Urothelium cell line (cell line): Measurements from ENCODE around the gene EXOC4.
"Not testable (repeated sequence)": the region's sequence is repeated elsewhere in the genome, so short reads cannot be mapped to it uniquely, and the experiment has no call there.

Source experiments
- DNase-seq: peaks from one replicate; pipeline ENCODE4 v3.0.0; 2011; ENCODE audit warnings: low spot score, mixed read lengths
- FAIRE-seq: peaks from 2 replicates; lab custom pipeline; 2011; peaks lifted over from hg19 to GRCh38; lab: Jason Lieb, UNC

Gene EXOC4

DNA sequence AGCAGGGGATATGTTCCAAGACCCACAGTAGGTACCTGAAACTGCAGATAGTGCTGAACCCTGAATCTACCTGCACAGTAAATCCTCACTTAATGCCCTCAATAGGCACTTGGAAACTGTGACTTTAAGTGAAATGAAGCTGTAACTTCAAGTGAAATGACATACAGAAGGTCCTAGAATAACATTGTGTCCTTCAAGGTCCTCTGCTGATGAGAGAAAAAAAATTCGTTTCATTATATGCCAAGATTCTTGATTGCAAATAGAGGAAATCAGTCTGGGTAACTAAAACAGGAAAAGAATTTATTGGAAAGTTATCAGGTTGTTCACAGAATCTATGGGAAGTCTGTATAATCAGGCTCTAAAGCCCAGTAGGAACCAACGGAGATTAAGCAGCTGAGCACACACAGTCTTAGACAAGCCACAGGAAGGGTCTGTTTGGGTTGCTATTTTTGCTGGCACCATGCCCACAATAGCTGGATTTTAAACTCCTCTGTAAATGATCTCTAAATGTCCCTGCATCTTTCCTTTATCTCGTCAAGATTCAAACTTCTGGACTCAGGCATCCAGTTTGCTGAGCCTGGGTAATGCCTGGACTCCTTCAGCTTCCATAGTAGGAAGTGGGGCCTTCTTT, 57.5 kb downstream of the EXOC4 start:
- DNase-seq: no peak

GRCh38 chr7:133313575-133313974, 60.7 kb downstream of the EXOC4 start:
- DNase-seq (no peak), FAIRE-seq (no peak)

More for the DNA sequence above, 57.5 kb downstream of the EXOC4 start:
- no peak for FAIRE-seq

- DNase-seq (no peak), FAIRE-seq (no peak)
These were observed 61.2 kb downstream of the EXOC4 start for GRCh38 chr7:133314084-133314483.

DNA sequence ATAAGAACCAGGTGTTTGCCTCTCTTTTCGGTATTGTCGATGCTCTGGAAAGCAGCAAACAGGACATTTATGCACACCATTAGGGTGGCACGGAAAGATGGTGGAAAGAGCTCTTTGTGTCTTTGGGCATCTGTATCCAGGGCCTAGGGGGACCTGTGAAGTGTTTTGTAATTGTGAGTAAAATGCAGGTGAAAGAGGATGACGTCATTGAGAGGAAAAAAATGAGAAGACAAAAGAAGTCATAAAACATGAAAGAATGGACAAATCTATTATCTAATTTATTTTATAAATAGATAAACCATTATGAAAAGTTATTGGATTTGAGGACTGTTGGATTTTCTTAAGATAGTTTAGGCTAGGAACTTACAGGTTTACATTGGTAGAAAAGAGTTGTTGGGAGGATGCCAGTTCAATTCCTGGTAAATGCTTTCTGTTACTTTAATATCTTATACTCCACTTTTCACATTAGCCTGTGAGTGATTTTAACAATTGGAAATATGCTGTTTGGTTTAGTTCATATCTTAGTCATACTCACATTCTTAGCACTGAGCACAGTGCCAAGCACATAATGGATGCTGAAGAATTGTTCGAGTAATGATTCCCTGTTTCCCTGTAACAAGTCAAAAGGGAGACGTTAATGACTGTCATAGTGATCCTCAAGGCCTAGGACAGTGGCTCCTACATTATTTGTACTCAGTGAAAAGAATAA, 62.6 kb downstream of the EXOC4 start:
- no peak for DNase-seq
- FAIRE-seq: no peak

DNA sequence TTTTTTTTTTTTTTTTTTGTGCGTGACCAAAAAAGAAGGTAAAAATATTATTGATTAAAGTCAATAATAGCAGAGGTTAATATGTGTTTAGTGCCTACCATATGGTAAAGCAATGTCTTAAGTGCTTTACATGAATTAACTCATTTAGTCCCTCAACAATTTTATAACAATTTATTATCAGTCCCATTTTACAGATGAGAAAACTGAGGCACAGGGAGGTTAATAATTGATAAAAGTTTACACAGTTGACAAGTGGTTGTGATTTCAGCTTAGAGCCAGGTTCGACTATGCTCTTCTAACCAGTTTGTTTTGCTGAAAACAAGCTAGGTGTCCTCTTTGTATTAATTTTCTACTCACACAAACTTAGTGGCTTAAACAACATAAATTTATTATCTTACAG, 67.0 kb downstream of the EXOC4 start:
- DNase-seq (no peak), FAIRE-seq (no peak)

DNA sequence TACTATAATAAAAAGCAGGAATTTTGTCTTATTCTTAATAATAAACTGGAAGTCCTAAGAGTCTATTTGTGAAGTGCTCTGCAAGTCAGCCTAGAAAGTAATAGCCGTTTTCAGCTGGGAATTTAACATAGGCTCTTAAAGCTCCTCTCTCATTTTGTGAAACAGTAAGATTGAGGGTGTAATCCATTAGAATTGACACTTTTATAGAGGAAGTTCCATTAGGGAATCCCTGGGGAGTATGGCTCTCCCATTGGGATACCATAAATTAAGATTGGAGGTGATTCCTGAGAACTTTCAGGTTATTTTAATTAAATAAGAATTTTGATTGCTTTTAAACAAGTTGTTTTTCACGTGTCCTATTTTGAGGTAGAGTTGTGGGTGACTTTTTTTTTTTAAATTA, 68.0 kb downstream of the EXOC4 start:
- no peak for DNase-seq
- no peak for FAIRE-seq

- DNase-seq, FAIRE-seq: not testable (repeated sequence)
These were observed 68.5 kb downstream of the EXOC4 start for GRCh38 chr7:133321366-133321765.

- not testable (repeated sequence) for FAIRE-seq, DNase-seq
These were observed 73.9 kb downstream of the EXOC4 start for GRCh38 chr7:133326745-133327144.

- FAIRE-seq, DNase-seq: not testable (repeated sequence)
These were observed 75.1 kb downstream of the EXOC4 start for GRCh38 chr7:133328021-133328420.

DNA sequence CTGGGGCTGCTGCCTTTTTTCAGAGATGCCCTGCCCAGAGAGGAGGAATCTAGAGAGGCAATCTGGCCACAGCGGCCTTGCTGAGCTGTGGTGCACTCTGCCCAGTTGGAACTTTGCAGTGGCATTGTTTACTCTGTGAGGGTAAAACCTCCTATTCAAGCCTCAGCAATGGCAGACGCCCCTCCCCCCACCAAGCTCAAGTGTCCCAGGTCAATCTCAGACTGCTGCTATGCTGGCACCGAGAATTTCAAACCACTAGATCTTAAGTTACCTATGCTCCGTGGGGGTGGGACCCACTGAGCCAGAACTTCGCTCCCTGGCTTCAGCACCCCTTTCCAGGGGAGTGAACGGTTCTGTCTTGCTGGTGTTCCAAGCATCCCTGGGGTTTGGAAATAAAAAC, 77.2 kb downstream of the EXOC4 start:
- no peak for FAIRE-seq

GRCh38 chr7:133331861-133332260, 79.0 kb downstream of the EXOC4 start:
- FAIRE-seq: no peak

More for the DNA sequence above, 77.2 kb downstream of the EXOC4 start:
- DNase-seq: no peak

DNA sequence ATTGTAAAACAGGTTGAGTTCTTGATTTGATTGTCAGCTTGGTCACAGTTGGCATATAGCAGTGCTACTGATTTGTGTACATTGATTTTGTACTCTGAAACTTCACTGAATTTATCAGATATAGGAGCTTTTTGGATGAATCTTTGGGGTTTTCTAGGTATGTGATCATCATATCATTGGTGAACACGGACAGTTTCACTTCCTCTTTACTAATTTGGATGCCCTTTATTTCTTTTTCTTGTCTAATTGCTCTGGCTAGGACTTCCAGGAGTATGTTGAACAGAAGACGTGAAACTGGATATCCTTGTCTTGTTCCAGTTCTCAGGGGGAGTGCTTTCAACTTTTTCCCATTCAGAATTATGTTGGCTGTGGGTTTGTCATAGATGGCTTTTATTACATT, 86.9 kb downstream of the EXOC4 start:
- DNase-seq: no peak
- FAIRE-seq: no peak

More at GRCh38 chr7:133331861-133332260, 79.0 kb downstream of the EXOC4 start:
- no peak for DNase-seq

DNA sequence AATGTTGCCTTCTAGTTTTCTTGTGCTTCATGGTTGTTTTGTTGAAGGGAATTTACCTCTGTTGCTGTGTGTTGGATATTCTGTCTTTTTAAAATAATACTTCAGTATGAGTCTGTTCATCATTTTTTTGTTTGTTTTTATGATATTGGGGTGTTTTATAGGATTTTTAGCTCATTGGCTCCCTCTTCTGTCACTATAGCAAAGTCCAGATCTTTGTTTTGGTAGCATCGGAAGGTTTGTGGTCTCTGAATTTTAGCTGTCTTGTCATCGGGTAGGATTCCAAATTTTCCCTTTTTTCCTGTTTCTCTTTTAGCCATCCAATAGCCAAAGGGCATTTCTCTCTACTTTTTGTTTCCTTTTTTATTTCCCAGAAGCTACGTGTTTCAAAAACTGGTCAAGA, 91.4 kb downstream of the EXOC4 start:
- peak; percentile 1 for DNase-seq
- FAIRE-seq: no peak

- FAIRE-seq (no peak), DNase-seq (no peak)
These were observed 93.0 kb downstream of the EXOC4 start for GRCh38 chr7:133345690-133346421.

- FAIRE-seq (no peak), DNase-seq (no peak)
These were observed 95.4 kb downstream of the EXOC4 start for GRCh38 chr7:133348250-133348649.

DNA sequence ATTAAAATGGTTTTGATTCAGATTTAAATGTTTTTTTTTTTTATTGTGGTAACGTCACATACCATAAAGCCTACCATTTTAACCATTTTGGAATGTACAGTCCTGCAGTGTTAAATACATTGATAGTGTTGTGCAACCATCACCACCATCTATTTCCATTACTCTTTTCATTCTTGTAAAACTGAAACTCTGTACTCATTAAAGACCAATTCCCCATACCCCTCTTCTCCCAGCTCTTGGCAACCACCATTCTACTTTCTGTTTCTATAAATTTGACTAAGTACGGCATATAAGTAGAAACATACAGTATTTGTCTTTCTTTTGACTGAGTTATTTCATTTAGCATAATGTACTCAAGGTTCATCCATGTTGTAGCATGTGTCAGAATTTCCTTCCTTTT, 96.2 kb downstream of the EXOC4 start:
- DNase-seq: no peak
- FAIRE-seq: no peak

- DNase-seq: no peak
- FAIRE-seq: no peak
These were observed 99.6 kb downstream of the EXOC4 start for GRCh38 chr7:133352430-133352829.

GRCh38 chr7:133353775-133354174, 100.9 kb downstream of the EXOC4 start:
- no peak for FAIRE-seq
- no peak for DNase-seq

DNA sequence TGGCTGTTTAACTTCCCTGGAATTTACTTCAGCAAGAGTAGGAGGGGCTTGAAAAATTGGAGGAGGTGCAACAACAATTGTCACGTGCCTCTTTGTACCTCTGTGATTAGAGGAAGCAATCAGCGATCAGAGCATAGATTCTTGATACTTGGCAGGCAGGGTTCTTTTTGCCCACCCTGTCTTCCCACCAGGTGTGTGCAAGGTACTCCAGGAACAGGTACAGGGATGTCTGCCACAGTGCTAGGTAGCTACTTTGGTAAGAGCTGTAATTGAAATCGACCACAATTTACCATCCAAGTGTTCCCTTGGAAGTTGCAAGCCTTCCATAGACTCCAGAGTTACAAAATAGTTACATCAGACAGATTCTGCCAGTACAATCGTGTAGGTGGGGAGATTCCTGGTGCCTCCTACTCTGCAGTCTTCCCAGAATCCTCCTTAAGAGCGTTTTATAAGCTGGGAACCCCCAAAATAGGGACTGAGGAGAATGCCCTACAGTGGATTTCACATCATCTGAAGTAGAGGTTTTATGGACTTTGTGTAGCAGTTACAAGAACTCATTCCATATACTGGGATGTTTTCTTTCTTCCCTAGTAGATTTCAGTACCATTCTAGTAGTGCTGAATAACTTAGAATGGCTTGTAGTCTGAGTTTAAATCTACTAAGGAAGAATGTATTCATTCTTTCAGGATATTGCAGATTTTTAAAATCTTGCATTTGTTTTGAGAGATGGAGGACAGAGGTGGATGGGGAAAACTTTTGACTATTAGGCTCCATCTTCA, 101.9 kb downstream of the EXOC4 start:
- FAIRE-seq: no peak
- no peak for DNase-seq

GRCh38 chr7:133355325-133355708, 102.4 kb downstream of the EXOC4 start:
- DNase-seq (no peak), FAIRE-seq (no peak)

DNA sequence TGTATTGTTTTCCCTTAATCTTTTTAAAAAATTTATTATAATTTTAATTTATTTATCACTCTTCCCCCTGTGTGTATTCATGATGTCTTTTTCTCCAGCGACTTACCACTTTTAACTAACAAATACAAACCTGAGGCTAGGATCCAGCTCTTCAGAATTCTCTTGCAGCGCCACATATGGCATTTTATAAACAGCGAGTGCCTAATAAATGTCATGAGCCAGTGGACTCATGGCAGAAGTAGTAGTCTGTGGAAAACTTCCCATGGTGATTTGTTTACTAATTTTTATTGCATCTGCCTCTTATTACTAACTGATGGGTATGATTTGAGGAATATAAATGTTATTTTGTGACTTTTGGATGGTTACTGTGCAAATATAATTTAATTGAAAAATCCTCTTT, 102.9 kb downstream of the EXOC4 start:
- DNase-seq (no peak), FAIRE-seq (no peak)
